GM19238 (cell line): ENCODE data around the gene DCAF17.
"Not testable (repeated sequence)": the region's sequence is repeated elsewhere in the genome, so short reads cannot be mapped to it uniquely, and the experiment has no call there.

Experiments used
- DNase-seq: peaks from one replicate; pipeline ENCODE4 v3.0.0; 2011; ENCODE audit warnings: low spot score; ENCODE audit not compliant: insufficient read length

DCAF17 gene

GRCh38 chr2:171410624-171411023 lies 23.4 kb upstream of the DCAF17 start:
- no peak for DNase-seq

GRCh38 chr2:171411214-171411613 lies 22.8 kb upstream of the DCAF17 start:
- DNase-seq, result no peak

GRCh38 chr2:171411791-171412483 lies 22.1 kb upstream of the DCAF17 start:
- no peak for DNase-seq

- no peak for DNase-seq
These were observed 21.4 kb upstream of the DCAF17 start for GRCh38 chr2:171412571-171413175.

GRCh38 chr2:171414645-171415044 lies 19.4 kb upstream of the DCAF17 start:
- not testable (repeated sequence) for DNase-seq

- DNase-seq, result peak; percentile 40
These were observed 17.8 kb upstream of the DCAF17 start for GRCh38 chr2:171416009-171416926.

GRCh38 chr2:171419333-171419732 lies 14.7 kb upstream of the DCAF17 start:
- DNase-seq, result no peak

GRCh38 chr2:171420728-171421563 lies 13.1 kb upstream of the DCAF17 start:
- no peak for DNase-seq

GRCh38 chr2:171422710-171423495 lies 11.1 kb upstream of the DCAF17 start:
- not testable (repeated sequence) for DNase-seq

- no peak for DNase-seq
These were observed 3.3 kb upstream of the DCAF17 start for GRCh38 chr2:171430516-171431410.

- no peak for DNase-seq
These were observed 2.3 kb upstream of the DCAF17 start for GRCh38 chr2:171431677-171432167.

GRCh38 chr2:171432206-171432968 lies 1.6 kb upstream of the DCAF17 start:
- DNase-seq, result no peak

- DNase-seq, result no peak
These were observed 860 bp upstream of the DCAF17 start for GRCh38 chr2:171432969-171433762.

GRCh38 chr2:171433763-171434012 lies 338 bp upstream of the DCAF17 start, which contains the start of gene METTL8:
Gene METTL8 (minus strand): TSS chr2:171433990. CDS start chr2:171392185, 41,805 bp downstream.
- DNase-seq, result no peak

- DNase-seq, result no peak
These were observed 2.3 kb downstream of the DCAF17 start for GRCh38 chr2:171436307-171436706.

GRCh38 chr2:171441470-171441869 lies 7.4 kb downstream of the DCAF17 start:
- no peak for DNase-seq

GRCh38 chr2:171447675-171448074 lies 13.6 kb downstream of the DCAF17 start:
- DNase-seq, result no peak

- no peak for DNase-seq
These were observed 17.0 kb downstream of the DCAF17 start for GRCh38 chr2:171451074-171451473.
